PC-9 (cell line): ENCODE measurements around the gene CDK11B.
"Not testable (repeated sequence)": the region's sequence is repeated elsewhere in the genome, so short reads cannot be mapped to it uniquely, and the experiment has no call there.

Experiments
- EZH2 ChIP-seq: fragments of 200-600 bp; sonication (generic); IDR thresholded peaks from 2 replicates; pipeline ENCODE4 v1.8.0; 2017; ENCODE audit warnings: antibody characterized with exemption, low read depth
- TF ChIP-seq, protein P1 (sequence below): fragments of 200-600 bp; sonication (generic); conservative IDR thresholded peaks from 2 replicates; pipeline ENCODE4 v1.6.1; 2017; ENCODE audit warnings: mixed run types, antibody characterized with exemption, mild to moderate bottlenecking, moderate library complexity

DNA sequence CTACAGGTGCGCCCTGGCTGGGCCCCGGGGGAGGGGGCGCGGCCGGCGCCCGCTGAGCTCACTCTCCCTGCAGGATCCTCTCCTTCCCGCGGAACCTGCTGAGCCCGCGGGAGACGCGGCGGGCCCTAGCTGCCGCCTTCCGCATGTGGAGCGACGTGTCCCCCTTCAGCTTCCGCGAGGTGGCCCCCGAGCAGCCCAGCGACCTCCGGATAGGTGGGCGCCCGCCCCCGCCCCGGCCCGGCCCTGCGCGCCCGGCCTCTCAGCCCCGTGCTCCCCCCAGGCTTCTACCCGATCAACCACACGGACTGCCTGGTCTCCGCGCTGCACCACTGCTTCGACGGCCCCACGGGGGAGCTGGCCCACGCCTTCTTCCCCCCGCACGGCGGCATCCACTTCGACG is 41.3 kb upstream of the CDK11B start:
- TF ChIP-seq, protein P1, sequence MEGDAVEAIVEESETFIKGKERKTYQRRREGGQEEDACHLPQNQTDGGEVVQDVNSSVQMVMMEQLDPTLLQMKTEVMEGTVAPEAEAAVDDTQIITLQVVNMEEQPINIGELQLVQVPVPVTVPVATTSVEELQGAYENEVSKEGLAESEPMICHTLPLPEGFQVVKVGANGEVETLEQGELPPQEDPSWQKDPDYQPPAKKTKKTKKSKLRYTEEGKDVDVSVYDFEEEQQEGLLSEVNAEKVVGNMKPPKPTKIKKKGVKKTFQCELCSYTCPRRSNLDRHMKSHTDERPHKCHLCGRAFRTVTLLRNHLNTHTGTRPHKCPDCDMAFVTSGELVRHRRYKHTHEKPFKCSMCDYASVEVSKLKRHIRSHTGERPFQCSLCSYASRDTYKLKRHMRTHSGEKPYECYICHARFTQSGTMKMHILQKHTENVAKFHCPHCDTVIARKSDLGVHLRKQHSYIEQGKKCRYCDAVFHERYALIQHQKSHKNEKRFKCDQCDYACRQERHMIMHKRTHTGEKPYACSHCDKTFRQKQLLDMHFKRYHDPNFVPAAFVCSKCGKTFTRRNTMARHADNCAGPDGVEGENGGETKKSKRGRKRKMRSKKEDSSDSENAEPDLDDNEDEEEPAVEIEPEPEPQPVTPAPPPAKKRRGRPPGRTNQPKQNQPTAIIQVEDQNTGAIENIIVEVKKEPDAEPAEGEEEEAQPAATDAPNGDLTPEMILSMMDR: not testable (repeated sequence)
- not testable (repeated sequence) for TF ChIP-seq EZH2
